HG03175 (cell line): Measurements from ENCODE around the gene SON.
"Not testable (repeated sequence)": the region's sequence is repeated elsewhere in the genome, so short reads cannot be mapped to it uniquely, and the experiment has no call there.

Experiments
- ATAC-seq: cut with Tn5 transposase; IDR thresholded peaks from one replicate; pipeline ENCODE4 v1.9.1; 2021; ENCODE audit warnings: mild to moderate bottlenecking, moderate library complexity; ENCODE audit not compliant: unreplicated experiment

SON gene

DNA sequence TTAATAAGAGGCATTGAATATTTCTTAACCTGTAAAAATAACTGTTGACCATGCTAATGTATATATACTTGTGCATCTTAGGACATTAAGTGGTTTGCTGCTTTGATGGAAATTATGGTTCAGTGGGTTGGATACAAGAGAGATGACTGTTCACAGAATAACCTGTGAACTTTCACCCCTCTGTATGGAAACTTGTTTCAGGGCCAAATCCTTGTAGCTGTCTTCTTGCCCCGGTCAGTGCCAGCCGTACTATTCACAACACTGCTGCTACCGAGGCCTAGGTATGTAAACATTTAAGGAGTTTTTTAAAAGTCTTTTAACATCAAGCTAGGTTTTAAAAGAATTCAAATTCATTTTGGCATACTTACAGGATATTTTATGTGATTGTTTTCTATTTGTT, 29.5 kb downstream of the SON start:
- no peak for ATAC-seq

DNA sequence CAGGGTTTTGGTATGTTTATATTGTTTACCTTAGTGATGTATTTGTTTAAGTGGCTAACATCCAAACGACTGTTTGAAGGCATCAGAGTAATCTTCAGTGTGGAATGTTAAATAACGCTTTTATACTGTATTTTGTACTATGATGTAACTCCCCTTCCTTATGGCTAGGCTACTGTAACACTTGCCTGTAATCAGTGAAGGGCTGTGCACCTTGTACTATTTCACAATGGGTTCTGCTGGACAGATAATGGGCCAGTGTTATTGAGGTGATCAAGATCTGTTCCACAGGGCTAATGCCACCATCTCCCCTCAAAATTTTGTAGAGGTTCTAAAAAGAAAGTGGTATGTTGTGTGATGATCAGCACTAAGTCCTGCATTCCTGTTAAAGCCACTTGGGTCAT, 33.9 kb downstream of the SON start:
- not testable (repeated sequence) for ATAC-seq

DNA sequence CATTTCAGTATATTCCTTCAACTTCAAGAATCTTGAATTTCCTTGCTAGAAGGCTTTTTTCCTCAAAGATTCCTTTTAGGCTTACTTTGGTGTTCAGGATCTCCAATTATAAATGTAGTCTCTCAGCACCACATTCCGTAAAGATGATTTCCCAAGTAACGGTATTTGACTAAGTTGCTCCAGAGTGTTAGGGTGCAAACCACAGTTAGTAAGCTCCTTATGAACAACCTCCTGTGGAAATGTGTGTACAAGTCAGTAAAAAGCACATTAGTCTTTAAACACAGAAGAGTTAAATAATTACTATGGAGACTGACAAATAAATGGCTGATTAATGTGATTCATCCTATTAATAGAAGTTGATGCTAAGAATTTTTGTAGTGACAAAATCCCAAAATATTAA, 35.4 kb downstream of the SON start:
- no peak for ATAC-seq

DNA sequence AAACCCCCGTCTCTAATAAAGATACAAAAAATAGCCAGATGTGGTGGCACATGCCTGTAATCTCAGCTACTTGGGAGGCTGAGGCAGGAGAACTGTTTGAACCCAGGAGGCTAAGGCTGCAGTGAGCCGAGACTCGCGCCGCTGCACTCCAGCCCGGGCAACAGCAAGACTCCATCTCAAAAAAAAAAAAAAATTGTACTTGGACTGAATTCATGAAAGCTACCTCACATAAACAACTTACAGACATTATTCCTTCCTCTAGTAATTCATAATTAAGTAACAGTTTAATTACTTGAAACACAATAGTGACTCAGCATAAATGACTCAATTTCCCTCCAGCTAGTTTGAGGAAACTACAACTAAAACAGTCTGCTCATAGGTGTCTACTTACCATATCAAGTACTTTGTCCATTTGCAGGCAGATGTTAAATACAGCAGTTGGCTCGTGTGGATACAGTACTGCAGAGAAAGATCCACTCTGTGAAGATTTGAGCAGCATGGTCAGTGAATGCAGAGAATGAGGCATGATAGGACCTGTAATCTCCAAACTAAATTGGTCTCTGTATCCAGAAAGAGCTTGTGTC, 36.2 kb downstream of the SON start:
- no peak for ATAC-seq

DNA sequence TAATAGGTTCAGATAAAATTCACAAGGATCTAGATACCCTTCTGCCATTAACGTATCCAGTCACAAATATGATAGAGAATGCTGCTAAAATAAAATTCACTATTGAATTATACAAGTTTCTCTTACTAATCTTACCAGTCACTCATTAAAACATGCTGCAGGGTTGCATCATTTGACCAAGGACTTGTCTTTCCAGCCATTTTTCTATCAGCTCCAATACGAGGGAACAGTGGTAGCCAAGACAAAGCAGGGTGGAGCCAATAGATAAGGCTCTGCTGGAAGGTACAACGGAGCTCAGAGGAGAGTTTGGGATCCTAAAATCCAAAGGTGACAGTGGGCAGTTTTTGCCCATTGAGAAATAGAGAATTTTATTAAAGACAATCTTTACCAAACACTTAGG, 41.6 kb downstream of the SON start:
- ATAC-seq = no peak

DNA sequence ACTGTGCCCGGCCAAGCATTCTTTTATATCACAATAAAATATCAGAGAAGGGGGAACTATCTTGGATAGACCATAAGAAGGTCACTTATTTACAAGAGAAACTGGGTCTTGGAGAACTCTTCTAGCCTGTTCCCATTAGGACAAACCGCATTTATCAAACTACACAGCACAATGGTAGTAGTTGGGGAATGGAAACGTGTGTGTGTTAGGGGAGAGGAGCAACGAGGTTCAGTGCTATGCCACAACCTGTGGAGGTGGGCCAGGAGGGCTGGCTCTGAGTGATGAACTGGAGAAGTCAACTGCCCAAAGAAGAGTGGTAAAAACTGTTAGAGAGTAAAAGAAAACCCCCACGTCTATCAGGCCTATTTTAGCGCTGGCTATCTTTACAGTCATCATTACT, 44.1 kb downstream of the SON start:
- no peak for ATAC-seq

DNA sequence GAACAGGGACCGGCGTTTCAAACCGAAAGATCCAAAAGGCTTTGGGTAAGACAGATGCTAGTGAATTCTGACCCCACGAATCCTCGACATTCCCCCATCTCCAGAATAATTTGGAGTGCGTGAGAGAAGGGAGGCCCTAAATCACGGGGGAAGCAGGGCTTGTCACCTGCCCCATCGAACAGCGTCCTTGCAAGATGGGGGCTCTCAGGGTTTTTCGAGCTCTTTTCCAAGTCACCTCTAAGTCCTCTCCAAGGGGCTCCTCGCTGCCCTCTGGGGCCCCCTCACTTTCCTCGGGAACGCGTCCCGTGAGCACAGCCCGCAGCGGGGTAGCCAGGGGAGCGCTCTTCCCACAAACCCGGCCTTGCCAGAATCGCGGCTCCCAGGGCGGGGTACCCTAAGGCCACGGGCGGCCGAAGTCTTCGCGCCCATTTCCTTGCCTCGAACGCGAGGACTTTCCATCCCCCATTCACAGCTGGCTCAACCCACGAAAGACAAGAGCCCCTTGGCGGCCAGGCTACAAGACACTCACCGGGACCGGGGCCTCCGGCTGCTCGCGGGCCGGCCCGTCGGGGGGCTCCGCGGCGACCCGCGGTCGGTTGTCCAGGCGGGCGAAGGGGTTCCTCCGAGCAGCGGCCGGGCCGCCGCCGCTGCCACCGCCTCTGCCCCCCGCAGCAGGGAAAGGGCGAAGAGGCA, 45.1 kb downstream of the SON start:
- ATAC-seq = peak; percentile 25

DNA sequence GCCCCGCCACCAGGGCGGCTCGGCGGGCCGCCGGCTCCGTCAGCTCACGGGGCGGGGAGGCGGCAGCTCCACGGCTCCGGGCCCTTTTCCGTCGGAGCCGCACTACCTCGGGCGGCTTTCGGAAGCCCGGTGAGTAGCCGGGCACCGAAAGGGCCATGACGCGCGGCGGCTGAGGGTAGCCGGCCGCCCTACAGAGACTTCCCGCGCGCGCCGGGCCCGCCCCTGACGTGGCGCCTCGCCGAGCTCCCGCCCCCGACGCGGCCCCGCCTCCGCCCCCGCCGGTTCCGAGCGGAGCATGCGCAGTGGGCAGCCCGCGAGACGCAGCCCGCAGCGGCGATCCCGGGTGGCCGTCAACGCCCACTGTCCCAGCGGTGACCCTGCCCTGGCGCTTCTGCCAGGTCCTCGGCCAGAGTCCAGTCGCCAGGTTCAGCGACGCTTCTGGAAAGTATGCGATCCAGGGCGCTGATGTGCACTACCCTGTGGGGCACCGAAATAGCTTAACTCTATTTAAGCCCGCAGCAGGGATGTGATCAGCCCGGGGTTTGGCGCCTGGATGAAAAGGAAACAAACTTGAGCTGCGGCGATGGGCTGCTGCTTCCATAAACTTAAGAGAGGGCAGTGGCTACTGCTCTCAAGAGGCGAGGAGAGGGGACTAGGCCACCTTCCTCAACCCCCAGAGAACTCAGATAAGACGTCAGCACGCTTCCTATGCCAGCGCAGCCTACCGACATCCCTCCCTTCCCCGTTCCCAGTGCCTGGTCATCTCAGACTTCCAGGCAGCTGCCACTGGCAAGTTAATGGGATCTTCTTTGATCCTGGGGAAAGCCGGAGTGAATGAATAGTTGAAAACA, 45.9 kb downstream of the SON start, which contains the start of gene DONSON:
Gene DONSON, minus strand, starts transcription at position 200 of the 851 bp plus-strand sequence. Its CDS starts 43 bp downstream, at position 157.
- peak; percentile 90 for ATAC-seq

DNA sequence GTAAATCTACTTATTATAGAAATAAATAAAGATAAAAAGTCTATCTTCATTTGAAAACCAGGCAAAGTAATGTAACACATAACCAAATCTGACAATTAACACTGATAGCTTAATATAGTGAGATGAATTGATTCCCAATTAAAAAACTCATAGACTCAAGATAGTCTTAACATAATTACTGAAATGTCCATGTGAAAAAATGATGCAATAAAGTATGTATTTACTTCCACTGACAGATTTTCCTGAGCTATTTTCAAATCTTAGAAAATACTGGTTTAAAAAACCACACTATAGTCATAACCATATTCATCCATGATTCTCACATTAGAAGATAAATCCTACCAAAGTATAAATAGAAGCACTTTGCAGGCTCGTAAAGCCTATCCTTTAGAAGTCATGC, 55.2 kb downstream of the SON start:
- ATAC-seq = no peak

DNA sequence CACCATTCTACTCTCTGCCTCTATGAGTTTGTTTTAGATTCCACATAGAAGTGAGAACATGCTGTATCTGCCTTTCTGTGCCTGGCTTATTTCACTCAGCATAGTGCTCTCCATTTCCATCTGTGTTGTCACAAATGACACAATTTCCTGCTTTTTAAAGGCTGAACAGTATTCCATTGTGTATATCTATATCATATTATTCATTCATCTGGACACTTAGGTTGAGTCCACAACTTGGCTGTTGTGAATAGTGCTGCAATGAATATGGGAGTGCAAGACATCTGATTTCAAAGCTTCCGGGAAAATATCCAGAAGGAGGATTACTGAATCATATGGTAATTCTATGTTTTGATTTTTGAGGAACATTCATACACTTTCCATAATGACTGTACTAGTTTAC, 65.7 kb downstream of the SON start:
- ATAC-seq = no peak

DNA sequence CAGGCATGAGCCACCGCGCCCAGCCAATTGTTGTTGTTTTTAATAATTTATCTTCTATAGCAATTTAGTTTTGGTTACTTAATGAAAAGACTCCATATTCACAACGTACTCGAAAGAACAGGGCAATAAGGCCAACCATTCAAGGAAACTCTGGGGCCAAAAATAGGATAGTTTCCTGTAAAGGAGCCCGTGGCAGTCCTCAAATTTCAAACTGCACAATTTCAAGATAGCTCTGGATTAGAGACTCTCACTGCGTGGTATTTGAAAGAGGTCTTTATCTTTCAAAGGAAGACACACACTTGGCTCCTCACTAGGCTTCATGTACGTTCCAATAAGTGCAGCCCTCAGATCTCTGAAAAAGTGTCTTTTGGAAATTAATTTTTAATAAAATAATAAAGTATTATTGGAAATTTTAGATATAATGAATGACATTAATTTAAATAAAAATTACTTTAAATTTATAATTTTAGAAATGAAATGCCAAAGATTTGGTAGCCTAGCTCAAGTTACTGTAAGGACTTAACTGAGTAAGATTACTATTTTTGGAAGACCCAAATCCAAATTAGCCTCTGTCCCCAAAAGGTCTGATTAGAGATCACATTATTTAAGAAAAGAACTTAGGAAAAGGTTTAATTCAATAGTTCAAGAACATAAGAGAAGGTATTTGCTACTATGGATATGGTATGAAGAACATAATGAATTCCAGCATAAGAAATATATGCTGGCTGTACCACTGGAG, 68.3 kb downstream of the SON start:
- ATAC-seq = no peak

DNA sequence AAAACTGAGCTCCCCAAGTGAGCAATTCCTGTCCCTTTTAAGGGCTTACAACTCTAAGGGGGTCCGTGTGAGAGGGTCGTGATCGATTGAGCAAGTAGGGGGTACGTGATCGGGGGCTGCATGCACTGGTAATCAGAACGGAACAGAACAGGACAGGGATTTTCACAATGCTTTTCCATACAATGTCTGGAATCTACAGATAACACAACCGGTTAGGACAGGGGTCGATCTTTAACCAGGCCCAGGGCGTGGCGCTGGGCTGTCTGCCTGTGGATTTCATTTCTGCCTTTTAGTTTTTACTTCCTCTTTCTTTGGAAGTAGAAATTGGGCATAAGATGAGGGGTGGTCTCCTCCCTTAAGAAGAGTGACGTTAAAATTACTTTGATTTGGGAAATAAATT, 74.7 kb downstream of the SON start:
- not testable (repeated sequence) for ATAC-seq

DNA sequence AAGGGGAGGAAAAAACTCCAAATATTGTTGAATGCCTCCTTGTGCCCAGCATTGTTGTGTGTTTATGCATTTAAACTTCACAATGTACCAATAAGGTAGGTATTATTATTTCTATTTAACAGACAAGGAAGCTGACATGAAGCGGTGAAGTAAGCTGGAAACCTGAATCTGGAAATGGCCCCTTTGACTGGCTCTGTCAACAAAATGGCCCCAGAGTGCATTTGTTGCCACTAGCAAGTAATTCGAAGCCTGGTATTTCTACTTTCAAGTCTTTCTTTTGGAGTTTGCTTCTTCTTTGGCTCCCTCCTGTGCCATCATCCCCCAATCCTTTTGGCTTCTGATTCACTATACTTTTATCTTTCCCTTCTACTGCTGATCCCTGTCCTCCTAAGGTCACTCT, 75.6 kb downstream of the SON start:
- ATAC-seq = no peak

DNA sequence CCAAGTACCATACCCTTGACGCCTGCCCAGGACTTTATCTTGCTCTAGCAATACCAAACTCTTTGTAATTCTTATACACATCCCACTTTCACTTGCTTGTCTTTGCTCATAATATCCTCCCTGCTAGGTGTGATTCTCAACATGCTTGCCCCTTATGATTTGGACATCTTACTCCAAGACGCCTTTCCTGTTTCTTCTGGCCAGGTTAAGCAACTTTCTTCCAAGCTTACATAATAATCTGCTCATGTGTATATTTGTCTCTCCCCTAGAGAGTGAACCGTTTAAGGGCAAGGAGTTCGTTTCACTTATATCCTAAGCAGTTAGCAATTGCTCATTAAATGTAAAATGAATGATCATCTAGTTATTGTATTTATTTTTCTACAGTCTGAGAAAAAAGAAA, 76.9 kb downstream of the SON start:
- no peak for ATAC-seq

DNA sequence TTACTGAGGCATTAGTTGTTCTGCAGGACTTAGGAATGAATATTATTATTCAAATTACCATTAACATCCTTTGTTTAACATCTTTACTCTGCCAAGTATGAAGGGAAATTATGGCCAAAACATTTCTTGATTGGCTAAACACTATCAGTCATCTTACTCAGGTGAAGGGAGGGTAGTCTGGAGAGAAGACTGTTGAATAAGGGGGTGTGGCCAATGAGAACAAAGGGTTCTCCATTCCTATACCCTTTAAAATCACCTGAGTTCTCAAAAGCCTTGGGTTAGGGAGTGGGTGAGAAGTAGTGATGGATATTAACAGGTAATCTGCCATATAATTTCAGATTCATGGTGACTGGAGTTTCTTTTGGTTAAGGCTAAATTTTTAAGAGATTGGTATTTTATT, 79.4 kb downstream of the SON start:
- ATAC-seq = no peak

DNA sequence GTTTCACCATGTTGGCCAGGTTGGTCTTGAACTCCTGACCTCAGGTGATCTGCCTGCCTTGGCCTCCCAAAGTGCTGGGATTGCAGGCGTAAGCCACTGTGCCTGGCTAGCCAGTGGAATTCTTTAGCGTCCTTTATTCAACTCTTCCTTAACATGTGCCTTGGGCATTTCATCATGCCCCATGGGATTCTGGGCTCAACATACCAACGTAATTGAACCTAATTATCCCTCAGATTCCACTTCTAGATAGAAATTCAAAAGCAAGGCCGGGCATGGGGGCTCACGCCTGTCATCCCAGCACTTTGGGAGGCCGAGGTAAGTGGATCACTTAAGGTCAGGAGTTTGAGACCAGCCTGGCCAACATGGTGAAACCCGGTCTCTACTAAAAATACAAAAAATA, 83.3 kb downstream of the SON start:
- ATAC-seq = not testable (repeated sequence)
